ENCODE results near the gene TPH2. TPM values are rescaled to one million over a fixed set of nuclear protein-coding genes. Genes with fewer than 3 reads are reported as not detected.
A peak's percentile ranks its signal among the peaks of the same experiment; 100 is the strongest.

Gene TPH2
- total RNA-seq (2014; rRNA removed; shearing (Covaris generic)) = not detected in 2 replicates

- DNase-seq (ENCODE audit: low spot score) = peak; percentile 55
Measured at GRCh38 chr12:71938728-71939385, at the start of gene TPH2. Gene TPH2 (plus strand): TSS chr12:71938845. CDS start chr12:71938987, 142 bp downstream.

GRCh38 chr12:71890475-71890874 is 48.2 kb upstream of the TPH2 start:
- no peak for DNase-seq (ENCODE audit: low spot score)

GRCh38 chr12:71892059-71892458 is 46.6 kb upstream of the TPH2 start:
- no peak for DNase-seq (ENCODE audit: low spot score)

- DNase-seq (ENCODE audit: low spot score) = no peak
Measured at GRCh38 chr12:71896205-71896882, 42.3 kb upstream of the TPH2 start.

- DNase-seq (ENCODE audit: low spot score) = peak; percentile 19
Measured at GRCh38 chr12:71900091-71900490, 38.6 kb upstream of the TPH2 start.

- DNase-seq (ENCODE audit: low spot score) = no peak
Measured at GRCh38 chr12:71904629-71905028, 34.0 kb upstream of the TPH2 start.

GRCh38 chr12:71935594-71935993 is 3.1 kb upstream of the TPH2 start:
- no peak for DNase-seq (ENCODE audit: low spot score)

- no peak for DNase-seq (ENCODE audit: low spot score)
Measured at GRCh38 chr12:71940068-71940467, 1.4 kb downstream of the TPH2 start.

GRCh38 chr12:71941174-71941573 is 2.5 kb downstream of the TPH2 start:
- no peak for DNase-seq (ENCODE audit: low spot score)

- no peak for DNase-seq (ENCODE audit: low spot score)
Measured at GRCh38 chr12:71942259-71942658, 3.6 kb downstream of the TPH2 start.

GRCh38 chr12:71942703-71943102 is 4.1 kb downstream of the TPH2 start:
- no peak for DNase-seq (ENCODE audit: low spot score)

- no peak for DNase-seq (ENCODE audit: low spot score)
Measured at GRCh38 chr12:71945121-71945520, 6.5 kb downstream of the TPH2 start.

- no peak for DNase-seq (ENCODE audit: low spot score)
Measured at GRCh38 chr12:71945883-71946282, 7.2 kb downstream of the TPH2 start.

GRCh38 chr12:71947645-71948105 is 9.0 kb downstream of the TPH2 start:
- peak; percentile 22 for DNase-seq (ENCODE audit: low spot score)

- no peak for DNase-seq (ENCODE audit: low spot score)
Measured at GRCh38 chr12:71948390-71948789, 9.7 kb downstream of the TPH2 start.

- no peak for DNase-seq (ENCODE audit: low spot score)
Measured at GRCh38 chr12:71949646-71950045, 11.0 kb downstream of the TPH2 start.

- no peak for DNase-seq (ENCODE audit: low spot score)
Measured at GRCh38 chr12:71950404-71950803, 11.8 kb downstream of the TPH2 start.

- DNase-seq (ENCODE audit: low spot score) = no peak
Measured at GRCh38 chr12:71950819-71951218, 12.2 kb downstream of the TPH2 start.

GRCh38 chr12:71954083-71954778 is 15.6 kb downstream of the TPH2 start:
- DNase-seq (ENCODE audit: low spot score) = no peak

- no peak for DNase-seq (ENCODE audit: low spot score)
Measured at GRCh38 chr12:71954861-71955260, 16.2 kb downstream of the TPH2 start.

GRCh38 chr12:71955970-71956369 is 17.3 kb downstream of the TPH2 start:
- no peak for DNase-seq (ENCODE audit: low spot score)

- no peak for DNase-seq (ENCODE audit: low spot score)
Measured at GRCh38 chr12:71958056-71958455, 19.4 kb downstream of the TPH2 start.

GRCh38 chr12:71958457-71958856 is 19.8 kb downstream of the TPH2 start:
- no peak for DNase-seq (ENCODE audit: low spot score)

All from HT-29 (cell line).